D341Med (cell line): ENCODE data around the gene MTREX.

Experiments used
- DNase-seq: peaks from one replicate; pipeline ENCODE4 v3.0.0; 2012; ENCODE audit warnings: low spot score

The MTREX gene

GRCh38 chr5:55324815-55325418, 17.1 kb downstream of the MTREX start:
- peak; percentile 31 for DNase-seq

GRCh38 chr5:55325621-55326020, 17.8 kb downstream of the MTREX start:
- DNase-seq, result no peak

- DNase-seq, result no peak
Observed at GRCh38 chr5:55327281-55327680, 19.5 kb downstream of the MTREX start.

- DNase-seq, result no peak
Observed at GRCh38 chr5:55331321-55331720, 23.5 kb downstream of the MTREX start.

- no peak for DNase-seq
Observed at GRCh38 chr5:55333017-55333416, 25.2 kb downstream of the MTREX start.

- no peak for DNase-seq
Observed at GRCh38 chr5:55333811-55334210, 26.0 kb downstream of the MTREX start.

GRCh38 chr5:55338092-55338613, 30.4 kb downstream of the MTREX start:
- no peak for DNase-seq

GRCh38 chr5:55338810-55339243, 31.0 kb downstream of the MTREX start:
- no peak for DNase-seq

- DNase-seq, result no peak
Observed at GRCh38 chr5:55343107-55343506, 35.3 kb downstream of the MTREX start.

- no peak for DNase-seq
Observed at GRCh38 chr5:55343609-55344008, 35.8 kb downstream of the MTREX start.

GRCh38 chr5:55344392-55344992, 36.7 kb downstream of the MTREX start:
- DNase-seq, result peak; percentile 44

GRCh38 chr5:55345327-55345726, 37.5 kb downstream of the MTREX start:
- DNase-seq, result no peak

GRCh38 chr5:55347786-55348185, 40.0 kb downstream of the MTREX start:
- no peak for DNase-seq

GRCh38 chr5:55350754-55351153, 43.0 kb downstream of the MTREX start:
- no peak for DNase-seq

- DNase-seq, result no peak
Observed at GRCh38 chr5:55356896-55357295, 49.1 kb downstream of the MTREX start.

- DNase-seq, result no peak
Observed at GRCh38 chr5:55360190-55360589, 52.4 kb downstream of the MTREX start.

GRCh38 chr5:55363856-55364255, 56.1 kb downstream of the MTREX start:
- no peak for DNase-seq

- DNase-seq, result no peak
Observed at GRCh38 chr5:55364537-55365055, 56.8 kb downstream of the MTREX start.

GRCh38 chr5:55370291-55370925, 62.6 kb downstream of the MTREX start:
- no peak for DNase-seq

GRCh38 chr5:55371145-55371544, 63.4 kb downstream of the MTREX start:
- no peak for DNase-seq

- DNase-seq, result no peak
Observed at GRCh38 chr5:55372130-55372925, 64.5 kb downstream of the MTREX start.

- no peak for DNase-seq
Observed at GRCh38 chr5:55377810-55378209, 70.0 kb downstream of the MTREX start.
